Suprapubic skin (tissue), 4 donors: ENCODE measurements around the gene C10orf105.

Experiments used
- CTCF ChIP-seq, 2 donors: fragments of 200-600 bp in 1 of 2; fragments of 450-650 bp in 1 of 2; sonication (generic) in 1 of 2; IDR thresholded peaks; one replicate each; pipeline ENCODE4 v1.5.1; 2016 to 2019; ENCODE audit warnings: antibody characterized with exemption in 2 of 2, mild to moderate bottlenecking in 1 of 2, moderate library complexity in 1 of 2
- POLR2A ChIP-seq, 2 donors: fragments of 450-650 bp; IDR thresholded peaks; one replicate each; pipeline ENCODE4 v1.6.1; 2017; ENCODE audit warnings: antibody characterized with exemption in 2 of 2, mild to moderate bottlenecking in 2 of 2, moderate library complexity in 2 of 2
- POLR2AphosphoS5 ChIP-seq, 3 donors: sonication (generic); formaldehyde crosslinking; IDR thresholded peaks; one replicate each; pipeline ENCODE4 v1.6.1; 2017; ENCODE audit warnings: antibody characterized with exemption in 3 of 3

GRCh38 chr10:71765176-71765904 lies 45.8 kb upstream of the C10orf105 start:
- TF ChIP-seq CTCF (IDR thresholded peaks at IDR 0.05) (no peak), POLR2AphosphoS5 (IDR thresholded peaks at IDR 0.05) (no peak), POLR2A (IDR thresholded peaks at IDR 0.05) (no peak)
